Breast epithelium (tissue), 3 donors: ENCODE results near the gene CLEC5A.

ENCODE experiments used
- CTCF ChIP-seq, 3 donors: fragments of 450-650 bp; IDR thresholded peaks; one replicate each; pipeline ENCODE4 v1.5.1; 2016 to 2017; ENCODE audit warnings: antibody characterized with exemption in 3 of 3, mild to moderate bottlenecking in 3 of 3, moderate library complexity in 3 of 3
- POLR2A ChIP-seq: fragments of 450-650 bp; IDR thresholded peaks from one replicate; pipeline ENCODE4 v1.6.1; 2016; ENCODE audit warnings: antibody characterized with exemption, mild to moderate bottlenecking, moderate library complexity
- POLR2AphosphoS5 ChIP-seq, 3 donors: sonication (generic); formaldehyde crosslinking; IDR thresholded peaks; one replicate each; pipeline ENCODE4 v1.6.1; 2017; ENCODE audit warnings: antibody characterized with exemption in 3 of 3

GRCh38 chr7:141990011-141990725, 43.4 kb upstream of the CLEC5A start:
- no peak for TF ChIP-seq CTCF (IDR thresholded peaks at IDR 0.05)
- TF ChIP-seq POLR2A, result no peak
- no peak for TF ChIP-seq POLR2AphosphoS5 (IDR thresholded peaks at IDR 0.05)
